HG03064 (cell line): ENCODE data around the gene MRM2.
A peak's percentile ranks its signal among the peaks of the same experiment; 100 is the strongest.

Experiments used
- ATAC-seq: cut with Tn5 transposase; IDR thresholded peaks from one replicate; pipeline ENCODE4 v1.9.1; 2021; ENCODE audit warnings: low read depth; ENCODE audit not compliant: unreplicated experiment

Gene MRM2

GRCh38 chr7:2241580-2242540 lies at the start of gene MRM2, which contains the start of gene NUDT1:
Gene MRM2, minus strand, starts transcription at chr7:2242205. Its CDS starts 36 bp downstream, at chr7:2242169.
Gene NUDT1, plus strand, starts transcription at chr7:2242226. Its CDS starts 2,349 bp downstream, at chr7:2244575.
- ATAC-seq: peak; percentile 53

DNA sequence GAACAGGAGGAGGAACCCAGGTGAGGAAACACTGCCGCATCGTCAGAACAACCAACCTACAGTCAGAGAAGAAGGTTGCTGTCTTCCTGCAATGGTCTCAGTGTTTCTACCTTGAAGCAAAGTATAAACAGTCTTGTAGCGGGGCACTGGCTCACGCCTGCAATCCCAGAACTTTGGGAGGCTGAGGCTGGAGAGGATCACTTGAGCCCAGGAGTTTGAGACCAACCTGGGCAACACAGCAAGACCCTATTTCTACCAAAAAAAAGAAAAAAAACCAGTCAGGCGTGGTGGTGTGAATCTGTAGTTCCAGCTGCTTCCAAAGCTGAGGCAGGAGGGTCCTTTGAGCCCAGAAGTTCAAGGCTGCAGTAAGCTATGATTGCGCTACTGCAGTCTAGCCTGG lies 48.9 kb upstream of the MRM2 start:
- no peak for ATAC-seq

DNA sequence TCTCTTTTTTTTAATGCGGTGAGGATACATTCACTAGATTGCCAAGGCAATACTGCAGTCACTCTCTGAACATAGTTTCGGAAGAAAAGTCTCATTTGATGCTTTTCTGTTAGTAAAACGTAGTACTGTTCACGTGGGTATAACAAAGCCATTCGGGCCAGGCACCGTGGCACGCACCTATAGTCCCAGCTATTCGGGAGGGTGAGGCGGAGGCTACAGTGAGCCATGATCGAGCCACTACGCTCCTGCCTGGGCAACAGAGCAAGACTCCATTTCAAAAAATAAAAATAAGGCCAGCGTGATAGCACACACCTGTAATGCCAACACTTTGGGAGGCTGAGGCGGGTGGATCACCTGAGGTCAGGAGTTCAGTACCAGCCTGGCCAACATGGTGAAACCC lies 47.6 kb upstream of the MRM2 start:
- ATAC-seq: no peak

- no peak for ATAC-seq
Measured at GRCh38 chr7:2289111-2289586, 47.1 kb upstream of the MRM2 start.

- peak; percentile 67 for ATAC-seq
Measured at GRCh38 chr7:2288503-2288902, 46.5 kb upstream of the MRM2 start.

GRCh38 chr7:2287745-2288144 lies 45.7 kb upstream of the MRM2 start:
- no peak for ATAC-seq

GRCh38 chr7:2283074-2283473 lies 41.1 kb upstream of the MRM2 start:
- ATAC-seq: no peak

DNA sequence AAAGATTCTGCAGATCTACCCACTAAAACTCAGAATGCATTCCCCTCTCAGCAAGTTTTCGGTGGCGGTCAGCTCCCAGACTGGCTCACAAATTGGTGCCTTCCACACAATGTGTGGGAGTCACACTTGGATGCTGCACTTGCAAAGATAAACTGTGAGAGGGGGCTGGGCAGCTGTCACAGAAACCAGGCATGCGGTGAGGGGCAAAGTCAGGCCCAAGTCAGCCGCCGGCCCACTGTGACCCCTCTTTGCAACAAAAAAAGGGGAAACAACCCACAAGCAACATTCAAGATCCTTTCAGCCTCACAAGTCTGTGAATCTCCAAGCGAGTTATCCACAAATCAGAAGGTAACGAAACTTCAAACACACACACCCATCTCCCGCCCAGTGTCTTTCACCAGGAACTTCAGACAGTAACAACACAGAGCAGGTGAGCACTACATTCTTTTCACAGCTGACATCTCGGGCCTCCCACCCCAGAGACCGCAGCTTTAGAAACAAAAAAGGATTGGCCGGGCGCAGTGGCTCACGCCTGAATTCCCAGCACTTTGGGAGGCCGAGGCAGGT lies 40.3 kb upstream of the MRM2 start:
- ATAC-seq: no peak

GRCh38 chr7:2281541-2281940 lies 39.5 kb upstream of the MRM2 start:
- ATAC-seq: no peak

DNA sequence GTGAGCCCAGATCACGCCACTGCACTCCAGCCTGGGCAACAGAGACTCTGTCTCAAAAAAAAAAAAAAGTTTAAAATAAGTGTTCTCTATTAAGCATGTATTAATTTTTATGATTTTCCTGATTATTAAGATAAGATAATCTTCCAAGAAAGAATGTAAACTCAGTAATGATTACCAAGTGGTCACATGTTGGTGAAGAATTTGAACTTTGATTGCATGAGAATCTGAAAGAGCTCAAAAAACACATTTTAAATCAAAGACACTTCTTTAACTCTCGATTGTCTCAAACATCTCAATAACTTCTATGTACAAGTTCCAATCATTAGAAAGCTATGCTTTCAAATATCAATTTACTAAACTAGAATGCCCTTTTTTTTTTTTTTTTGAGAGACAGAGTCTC lies 38.4 kb upstream of the MRM2 start:
- ATAC-seq: no peak

GRCh38 chr7:2279896-2280295 lies 37.9 kb upstream of the MRM2 start:
- no peak for ATAC-seq

DNA sequence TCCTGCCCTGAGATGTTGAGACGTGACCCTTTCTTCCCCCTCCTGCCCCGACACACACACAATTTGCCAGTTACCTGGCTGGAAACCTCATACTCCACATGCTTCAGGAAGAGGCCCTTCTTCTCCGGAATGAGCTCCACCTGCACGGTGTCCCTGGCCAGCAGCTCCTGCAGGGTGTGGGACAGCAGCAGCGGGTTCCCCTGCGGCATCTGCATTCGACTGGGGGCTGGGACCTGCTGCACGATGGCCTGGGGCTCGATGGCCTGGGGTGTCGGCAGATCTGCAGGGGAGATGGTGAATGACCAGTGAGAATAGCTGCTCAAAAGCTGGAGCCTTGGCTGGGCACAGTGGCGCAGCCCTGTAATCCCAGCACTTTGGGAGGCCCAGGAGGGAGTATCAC lies 36.0 kb upstream of the MRM2 start:
- ATAC-seq: no peak

GRCh38 chr7:2276107-2276506 lies 34.1 kb upstream of the MRM2 start:
- no peak for ATAC-seq

- ATAC-seq: no peak
Measured at GRCh38 chr7:2275101-2275500, 33.1 kb upstream of the MRM2 start.

GRCh38 chr7:2274666-2275065 lies 32.7 kb upstream of the MRM2 start:
- no peak for ATAC-seq

- ATAC-seq: no peak
Measured at GRCh38 chr7:2273866-2274265, 31.9 kb upstream of the MRM2 start.

GRCh38 chr7:2272031-2272430 lies 30.0 kb upstream of the MRM2 start:
- no peak for ATAC-seq

GRCh38 chr7:2271273-2272026 lies 29.4 kb upstream of the MRM2 start:
- ATAC-seq: no peak

DNA sequence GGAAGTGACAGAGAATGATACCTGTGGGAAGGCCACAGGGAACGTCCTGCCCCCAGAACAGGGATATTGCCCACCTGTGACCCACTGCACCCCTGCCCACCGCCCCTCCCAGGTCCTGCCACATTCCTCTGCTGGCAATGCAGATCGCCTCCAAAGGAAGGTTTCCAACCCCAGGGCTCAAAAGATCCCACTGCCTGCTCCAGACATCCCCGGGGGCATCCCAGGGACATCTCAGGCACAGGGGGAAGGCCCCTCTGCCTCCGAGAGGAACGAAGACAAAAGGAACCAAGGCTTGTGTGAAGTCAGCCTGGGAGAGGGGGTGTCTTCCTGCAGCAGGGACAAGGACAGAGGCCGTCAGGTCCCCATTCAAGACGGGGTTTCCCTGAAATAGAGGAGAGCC lies 28.5 kb upstream of the MRM2 start:
- no peak for ATAC-seq

GRCh38 chr7:2269991-2270460 lies 28.0 kb upstream of the MRM2 start:
- ATAC-seq: no peak
